Heart right ventricle (tissue), 16 donors: ENCODE measurements around the gene ARHGAP4. TPM values are rescaled to one million over a fixed set of nuclear protein-coding genes. Genes with fewer than 3 reads are reported as not detected.

Experiments used
- ATAC-seq, 8 donors: fragments of 200-7000 bp; cut with Tn5 transposase; one replicate each; pipeline ENCODE4 v1.9.1; 2020; ENCODE audit warnings: mild to moderate bottlenecking in 8 of 8, moderate library complexity in 8 of 8, moderate number of reproducible peaks in 1 of 8
- DNase-seq, 2 donors: peaks; one replicate each; pipeline ENCODE4 v3.0.0-alpha.2; 2020
- H3K27ac ChIP-seq, 10 donors: fragments of 200-600 bp; sonication (generic) in 2 of 10; one replicate each; pipeline versions ENCODE4 v1.5.0 to v1.8.0; 2020 to 2022; ENCODE audit warnings: mild to moderate bottlenecking in 3 of 10
- H3K27me3 ChIP-seq, 7 donors: fragments of 200-600 bp; one replicate each; pipeline ENCODE4 v1.8.0; 2021 to 2022; ENCODE audit warnings: mild to moderate bottlenecking in 2 of 7
- H3K36me3 ChIP-seq, 9 donors: fragments of 200-600 bp; sonication (generic) in 1 of 9; one replicate each; pipeline versions ENCODE4 v1.5.0 to v1.8.0; 2020 to 2022; ENCODE audit warnings: mild to moderate bottlenecking in 2 of 9
- H3K4me1 ChIP-seq, 9 donors: fragments of 200-600 bp; sonication (generic) in 1 of 9; one replicate each; pipeline versions ENCODE4 v1.5.0 to v1.8.0; 2020 to 2022; ENCODE audit warnings: mild to moderate bottlenecking in 4 of 9
- H3K4me3 ChIP-seq, 10 donors: fragments of 200-600 bp; sonication (generic) in 2 of 10; one replicate each; pipeline versions ENCODE4 v1.5.0 to v1.8.0; 2020 to 2022; ENCODE audit warnings: mild to moderate bottlenecking in 7 of 10, moderate library complexity in 2 of 10
- H3K9me3 ChIP-seq, 11 donors: fragments of 200-600 bp in 10 of 11; sonication (generic) in 2 of 11; one replicate each; pipeline versions ENCODE4 v1.5.0 to v1.8.0; 2013 to 2022; ENCODE audit warnings: mild to moderate bottlenecking in 2 of 11, control low read depth in 1 of 11, moderate library complexity in 1 of 11
- CTCF ChIP-seq, 9 donors: fragments of 200-600 bp; sonication (generic) in 2 of 9; IDR thresholded peaks; one replicate each; pipeline versions ENCODE4 v1.5.0 to v1.8.0; 2021 to 2022; ENCODE audit warnings: antibody characterized with exemption in 9 of 9, mild to moderate bottlenecking in 5 of 9, moderate library complexity in 1 of 9
- WGBS, 2 donors: extraction: QIAGEN DNeasy Blood & Tissue Kit; methylation state at CpG; one replicate each; pipeline ENCODE4 v1.1.7; 2013; ENCODE audit warnings: inconsistent platforms in 1 of 2; 5-methylcytosine and 5-hydroxymethylcytosine counted together
- intact Hi-C, 10 donors: fragments of 100-400 bp; cut with DNase I; formaldehyde crosslinking; loops; one replicate each; pipeline versions ENCODE4 v1.11.1 to v1.14.2; 2022
- polyA plus RNA-seq, 2 donors: library from polyadenylated mRNA; stranded (reverse); fragments of 200-250 nt; gene quantifications; one replicate each; pipeline ENCODE4 v1.2.3, GENCODE V29; 2013
- total RNA-seq, 10 donors: library from RNA; stranded (reverse); fragmentation: NEBNext Ultra II Directional in 3 of 10; extraction: Animal tissue kit (Norgen Biotek cat#: 25700) in 3 of 10; gene quantifications; one replicate each; pipeline versions ENCODE4 v1.2.1 to v1.2.4, GENCODE V29; 2021 to 2023
- donor health status: Arrhythmogenic right ventricular cardiomyopathy.
- donor health status: ischemic (EF 13 %, LVEDD 7.1; RV severe dilation, severe dysfunction).
- donor health status: healthy with polysubstance abuse.
- donor health status: DM: no; HTN: yes; CAD: no.
- donor health status: DM: no; HTN: no; CAD: no.
- donor health status: ischemic (EF 25% LVEDD 6.9; RV normal size, moderate dysfunction).
- donor health status: ischemic (EF 25% LVEDD 5.7; RV mildly dilated, moderate dysfunction).
- donor health status: healthy.
- donor health status: DM: yes; HTN: yes; CAD: no.
- donor health status: Ischemic cardiomyopathy.
- donor health status: ischemic (EF 35%, LVEDD 5.7; RV mildly dilated, moderate dysfunction).
- donor health status: nonischemic (EF 11% LVEDD 7.7; RV severe dilation, severe dysfunction).
- donor health status: DM: yes; HTN: yes; CAD: no.
- donor health status: PGD.
- donor health status: ischemic (EF 29% LVEDD 5.4; RV normal size, mild dysfunction).
- donor health status: nonischemic (EF 23%, LVEDD 6.1; RV moderate dilation, normal function).

Gene ARHGAP4
- total and polyA plus RNA-seq, 12 donors = 5.5 to 65.5 (median 9.3) TPM

GRCh38 chrX:153913211-153913610 lies 12.9 kb downstream of the ARHGAP4 start:
- no peaks in the 10 kb centered on the region for H3K4me1 ChIP-seq
- no peak for DNase-seq
- H3K27ac ChIP-seq = no peak overlapping the region
- 79 to 81% methylated on average over 9 to 16 of the region's 17 CpGs for WGBS, 2 donors
- no peak for ATAC-seq
- H3K36me3 ChIP-seq = peaks cover 0 to 79% (median 0%) of the 10 kb centered on the region in 9 donors
- intact Hi-C loops = no loop called here
- no peak for TF ChIP-seq CTCF (IDR thresholded peaks at IDR 0.05)
- peaks cover 0 to 72% (median 0%) of the 10 kb centered on the region in 7 donors for H3K27me3 ChIP-seq
- H3K9me3 ChIP-seq = no peaks in the 10 kb centered on the region
- no peak overlapping the region for H3K4me3 ChIP-seq

- H3K9me3 ChIP-seq = no peaks in the 10 kb centered on the region
- no peak overlapping the region for H3K27ac ChIP-seq
- H3K27me3 ChIP-seq = peaks cover 0 to 68% (median 0%) of the 10 kb centered on the region in 7 donors
- H3K4me3 ChIP-seq = no peak overlapping the region
- H3K4me1 ChIP-seq = no peaks in the 10 kb centered on the region
- DNase-seq (no peak), ATAC-seq (no peak)
- peaks cover 0 to 75% (median 0%) of the 10 kb centered on the region in 9 donors for H3K36me3 ChIP-seq
- 91 to 95% methylated on average over 6 of the region's 6 CpGs for WGBS, 2 donors
- intact Hi-C loops = no loop called here
- no peak for TF ChIP-seq CTCF (IDR thresholded peaks at IDR 0.05)
Observed at GRCh38 chrX:153911798-153912197, 14.3 kb downstream of the ARHGAP4 start.

- no peak overlapping the region for H3K27ac ChIP-seq
- H3K9me3 ChIP-seq = no peaks in the 10 kb centered on the region
- TF ChIP-seq CTCF (IDR thresholded peaks at IDR 0.05) = no peak
- intact Hi-C loops = no loop called here
- 97 to 100% methylated on average over 6 to 21 of the region's 22 CpGs for WGBS, 2 donors
- H3K4me3 ChIP-seq = no peak overlapping the region
- DNase-seq (no peak), ATAC-seq (no peak)
- peaks cover 0 to 3% (median 0%) of the 10 kb centered on the region in 9 donors for H3K4me1 ChIP-seq
- H3K27me3 ChIP-seq = peaks cover 0 to 62% (median 0%) of the 10 kb centered on the region in 7 donors
- peaks cover 0 to 63% (median 0%) of the 10 kb centered on the region in 9 donors for H3K36me3 ChIP-seq
Observed at GRCh38 chrX:153910446-153910845, 15.6 kb downstream of the ARHGAP4 start.

GRCh38 chrX:153909980-153910360 lies 16.1 kb downstream of the ARHGAP4 start:
- WGBS, 2 donors = 96 to 97% methylated on average over 4 to 25 of the region's 25 CpGs
- H3K4me3 ChIP-seq = no peak overlapping the region
- TF ChIP-seq CTCF (IDR thresholded peaks at IDR 0.05) = no peak
- peaks cover 0 to 65% (median 0%) of the 10 kb centered on the region in 7 donors for H3K27me3 ChIP-seq
- H3K4me1 ChIP-seq = peaks cover 0 to 3% (median 0%) of the 10 kb centered on the region in 9 donors
- intact Hi-C loops = no loop called here
- H3K27ac ChIP-seq = no peak overlapping the region
- H3K9me3 ChIP-seq = no peaks in the 10 kb centered on the region
- DNase-seq = no peak
- peaks cover 0 to 61% (median 0%) of the 10 kb centered on the region in 9 donors for H3K36me3 ChIP-seq
- ATAC-seq = no peak
